Activated CD4-positive, CD25-positive, alpha-beta regulatory T cell treated with anti-CD3 and anti-CD28 coated beads, Interleukin-2, amount 50 U/mL, for 72 hours (primary cell): ENCODE data around the gene APRT.

Experiments used
- DNase-seq: peaks from one replicate; pipeline ENCODE4 v3.0.0; 2021

The APRT gene

DNA sequence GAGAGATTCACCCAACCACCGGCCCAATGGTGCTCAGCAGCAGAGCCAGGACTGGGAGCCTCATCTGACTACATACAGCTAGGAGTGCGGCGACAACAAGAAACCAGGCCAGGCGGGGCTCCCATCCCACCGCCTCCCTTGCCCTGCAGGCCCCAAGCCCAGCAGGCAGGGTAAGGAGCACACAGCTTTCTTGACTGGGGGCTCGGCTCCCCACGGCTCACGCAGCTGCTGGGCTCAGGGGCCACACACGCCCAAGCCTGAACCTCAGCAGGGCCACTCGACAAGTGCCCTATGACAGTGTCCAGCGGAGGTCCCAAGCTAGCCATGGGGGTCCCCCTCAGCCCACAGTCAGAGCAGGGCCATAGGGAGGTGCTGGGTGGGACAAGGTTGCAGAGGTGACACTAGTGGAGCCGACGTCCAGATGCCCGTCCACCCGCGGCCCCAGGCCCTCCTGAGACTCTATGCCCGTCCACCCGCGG is 40.4 kb downstream of the APRT start:
- no peak for DNase-seq

- DNase-seq: no peak
Measured at GRCh38 chr16:88770461-88771293, 41.1 kb downstream of the APRT start.

- DNase-seq: no peak
Measured at GRCh38 chr16:88769617-88770460, 41.9 kb downstream of the APRT start.

DNA sequence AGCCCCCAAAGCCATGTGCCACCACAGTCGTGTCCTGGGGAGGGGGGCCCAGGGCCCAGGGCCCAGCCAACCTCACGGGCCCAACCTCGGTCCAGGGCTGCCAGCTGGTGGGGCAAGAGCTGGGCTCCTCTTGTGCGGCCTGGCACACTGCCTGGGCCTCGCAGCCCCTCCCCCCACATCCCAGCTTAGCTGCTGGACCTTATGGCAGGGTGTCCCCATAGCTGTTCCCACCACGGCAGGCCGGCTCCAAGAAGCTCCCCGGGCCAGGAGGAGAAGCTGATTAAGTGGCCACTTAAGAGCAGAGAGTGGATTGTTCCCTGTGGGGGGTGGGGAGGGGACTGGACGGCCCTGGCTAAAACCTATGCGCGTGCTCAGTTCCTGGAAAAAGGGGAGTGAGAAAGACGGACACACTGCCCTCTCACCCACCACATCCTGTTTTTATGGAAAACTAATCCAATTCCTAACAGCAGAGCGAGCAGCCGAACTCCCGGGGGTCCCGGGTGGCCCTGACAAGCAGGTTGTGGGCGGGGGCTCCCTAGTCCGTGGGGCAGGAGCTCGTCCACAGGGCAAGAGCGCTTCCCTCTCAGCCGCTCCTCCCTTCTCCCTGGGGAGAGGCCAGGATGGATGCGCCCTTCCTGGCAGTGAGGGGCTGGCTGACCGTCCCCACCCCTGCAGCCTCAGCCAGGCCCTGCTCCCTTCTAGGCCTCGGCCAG is 43.5 kb downstream of the APRT start:
- no peak for DNase-seq

GRCh38 chr16:88767546-88768070 is 44.1 kb downstream of the APRT start:
- no peak for DNase-seq

DNA sequence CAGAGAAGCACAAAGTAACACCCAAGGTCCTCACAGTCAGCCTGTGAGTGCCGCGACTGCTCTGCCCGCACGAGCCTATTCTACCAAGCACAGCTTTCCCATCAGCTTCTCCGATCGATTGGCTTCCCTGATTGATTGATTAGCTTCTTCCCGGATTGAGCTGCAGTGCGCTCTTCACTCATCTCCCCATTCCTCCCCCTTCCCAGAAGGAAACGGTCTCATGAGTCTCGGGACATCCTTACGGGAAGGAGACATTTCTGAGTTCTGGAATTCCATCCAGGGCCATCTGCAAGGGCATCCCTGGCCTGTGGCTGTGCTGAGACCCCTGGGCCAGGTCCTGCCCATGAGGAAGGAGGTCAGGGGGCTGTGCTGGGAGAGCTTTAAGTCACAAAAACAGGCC is 44.8 kb downstream of the APRT start:
- DNase-seq: no peak

- no peak for DNase-seq
Measured at GRCh38 chr16:88764913-88765349, 46.8 kb downstream of the APRT start.

- no peak for DNase-seq
Measured at GRCh38 chr16:88764080-88764479, 47.6 kb downstream of the APRT start.

GRCh38 chr16:88763502-88764053 is 48.1 kb downstream of the APRT start:
- no peak for DNase-seq

DNA sequence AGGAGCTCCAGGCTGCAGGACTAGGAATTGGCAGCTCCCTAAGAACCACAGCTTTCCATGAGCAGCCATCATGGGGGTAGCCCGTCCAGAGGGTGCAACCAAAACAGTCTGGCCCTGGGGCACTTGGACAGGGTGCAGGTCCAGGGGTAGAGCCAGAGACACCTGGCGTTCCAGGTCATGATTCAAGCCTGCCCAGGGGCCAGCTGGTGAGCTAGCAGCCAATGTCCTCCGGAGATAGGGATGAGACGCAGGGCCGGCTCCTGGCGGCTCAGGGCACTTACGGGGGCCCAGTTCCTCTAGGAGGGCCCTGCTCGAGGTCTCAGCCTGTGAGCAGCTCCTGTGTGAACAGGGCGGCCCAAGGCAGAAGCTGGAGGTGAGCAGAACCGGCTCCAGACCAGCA is 48.8 kb downstream of the APRT start:
- no peak for DNase-seq

DNA sequence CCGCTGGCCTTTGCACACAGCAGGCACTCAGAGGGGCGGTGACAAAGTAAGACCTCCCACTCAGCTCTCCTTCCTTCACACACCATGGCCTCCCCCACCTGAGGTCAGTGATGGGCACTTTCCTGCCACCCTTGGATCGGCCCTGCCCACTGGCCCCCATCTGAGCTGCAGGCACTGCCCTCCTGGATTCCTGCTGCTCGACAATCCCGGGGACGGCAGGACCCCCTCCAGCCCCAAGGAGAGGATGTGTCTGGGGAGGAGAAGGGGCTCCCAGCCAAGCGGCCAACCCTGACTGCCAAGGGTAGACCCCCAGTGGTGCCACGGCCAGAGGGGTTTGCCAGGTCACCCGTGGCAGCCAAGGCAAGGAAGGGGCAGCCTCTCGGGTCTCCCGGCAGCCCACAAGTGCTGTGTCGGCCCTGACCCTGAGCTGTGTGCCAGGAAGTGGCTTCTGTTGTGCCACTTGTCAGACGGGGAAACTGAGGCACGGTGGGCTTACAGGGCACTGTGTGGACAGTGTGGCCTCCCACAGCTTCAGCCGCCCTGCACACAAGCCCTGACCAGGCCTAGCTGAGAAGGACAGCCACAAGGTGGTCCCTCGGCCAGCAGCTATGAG is 49.4 kb downstream of the APRT start:
- no peak for DNase-seq

DNA sequence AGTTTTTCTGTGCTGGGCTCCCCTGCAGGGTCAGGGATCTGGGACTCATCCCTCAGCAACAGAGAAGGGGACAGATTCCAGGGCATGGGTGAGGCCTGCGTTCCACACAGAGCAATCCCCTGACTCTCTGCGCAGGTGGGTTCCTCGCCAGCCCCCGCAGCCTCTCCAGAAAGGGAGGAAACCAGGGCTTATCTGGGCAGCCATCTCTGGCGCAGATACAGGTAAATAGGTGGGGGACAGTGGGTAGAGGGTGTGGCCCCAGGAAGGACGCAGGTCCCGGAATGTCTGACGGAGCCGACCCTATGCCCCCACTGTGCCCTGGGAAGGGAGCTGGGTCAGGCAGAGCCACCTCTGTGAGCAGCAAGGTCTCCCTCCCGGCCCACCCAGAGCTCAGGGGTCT is 49.9 kb downstream of the APRT start:
- DNase-seq: no peak

DNA sequence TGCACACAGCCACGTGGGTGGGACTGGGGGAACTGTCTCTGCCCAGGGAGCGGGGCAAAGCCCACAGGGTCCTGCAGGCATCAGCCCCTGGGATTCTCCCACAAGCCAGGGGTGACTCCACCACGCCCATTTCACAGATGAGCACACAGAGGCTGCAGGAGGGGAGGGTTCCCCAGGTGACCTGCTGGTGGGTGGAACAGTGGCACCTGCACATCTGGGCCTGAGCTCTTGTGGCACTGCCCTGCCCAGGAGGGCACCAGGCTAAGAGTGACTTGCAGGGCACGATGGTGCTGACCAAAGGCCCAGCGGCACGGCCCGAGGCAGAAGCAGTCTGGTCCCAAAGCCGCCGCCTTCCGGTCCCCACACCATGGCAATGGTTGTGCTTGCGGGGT is 50.6 kb downstream of the APRT start:
- DNase-seq: no peak

DNA sequence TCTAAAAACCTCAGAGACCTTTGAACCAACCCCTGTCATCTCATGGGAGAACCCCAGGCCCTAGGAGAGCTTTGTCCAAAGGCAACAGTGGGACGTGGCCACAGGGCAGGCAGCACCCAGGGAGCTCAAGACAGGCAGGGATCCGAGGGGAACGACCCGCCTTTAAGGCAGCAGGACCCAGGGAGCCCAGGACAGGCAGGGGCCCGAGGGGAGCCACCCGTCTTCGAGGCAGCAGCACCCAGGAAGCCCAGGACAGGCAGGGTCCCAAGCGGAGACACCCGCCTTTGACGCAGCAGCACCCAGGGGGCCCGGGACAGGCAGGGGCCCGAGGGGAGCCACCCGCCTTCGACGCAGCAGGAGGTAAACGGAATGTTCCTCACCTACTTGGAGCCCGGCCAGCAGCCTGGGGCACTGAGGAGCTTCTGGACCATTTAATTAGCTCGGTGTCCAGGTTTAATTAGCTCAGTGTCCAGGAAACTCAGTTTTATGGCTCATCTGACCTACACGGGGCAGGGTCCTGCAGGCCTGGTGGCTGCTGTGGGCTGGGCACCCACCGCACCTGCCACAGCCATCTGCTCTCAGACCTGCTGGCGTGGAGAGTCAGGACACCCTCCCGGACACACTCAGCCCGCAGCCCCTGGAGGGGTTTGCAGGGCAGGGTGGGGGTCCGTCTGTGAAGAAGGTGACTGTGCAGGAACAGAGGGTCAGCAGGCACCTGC is 51.1 kb downstream of the APRT start:
- DNase-seq: no peak

DNA sequence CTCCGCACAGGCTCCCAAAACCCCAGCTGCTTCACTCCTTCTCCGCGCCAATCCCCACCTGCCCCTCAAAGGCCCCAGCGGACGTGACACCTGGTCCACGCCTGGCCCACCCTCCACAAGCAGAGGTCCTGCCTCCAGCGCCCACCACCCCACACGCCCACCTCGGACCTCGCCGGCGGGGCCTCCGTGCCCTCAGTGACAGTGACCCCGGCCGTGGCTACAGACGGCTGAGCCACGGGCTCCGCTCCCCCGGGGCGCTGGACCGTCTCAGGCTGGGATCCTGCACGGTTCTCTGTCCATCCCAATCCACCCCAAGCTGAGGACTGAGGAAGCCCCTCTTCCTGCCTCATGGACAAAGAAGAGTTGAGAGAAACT is 51.8 kb downstream of the APRT start:
- DNase-seq: no peak
